A549 (cell line): ENCODE measurements around the gene EDN3.

Source experiments
- BHLHE40 ChIP-seq: IDR thresholded peaks from 2 replicates; pipeline ENCODE4 v1.6.1; 2012; ENCODE audit warnings: low read depth, low read length, inconsistent platforms
- CBX2 ChIP-seq: fragments of 200-600 bp; sonication (generic); IDR thresholded peaks from 2 replicates; pipeline ENCODE4 v1.6.1; 2016; ENCODE audit warnings: low read depth, mild to moderate bottlenecking, borderline replicate concordance
- CHD2 ChIP-seq: fragments of 150-350 bp; IDR thresholded peaks from 2 replicates; pipeline ENCODE4 v1.6.1; 2014; ENCODE audit warnings: low read length; ENCODE audit not compliant: partially characterized antibody
- JUN ChIP-seq, 2 experiments: fragments of >200 bp; sonication (Bioruptor Twin); formaldehyde crosslinking; IDR thresholded peaks; 2 replicates in 1 of 2; 3 replicates in 1 of 2; pipeline ENCODE4 v1.6.1; 2016 to 2017
- JUNB ChIP-seq: fragments of >200 bp; sonication (Bioruptor Twin); formaldehyde crosslinking; IDR thresholded peaks from 2 replicates; pipeline ENCODE4 v1.6.1; 2016
- POLR2A ChIP-seq: IDR thresholded peaks from 2 replicates; pipeline ENCODE4 v1.6.1; 2012; ENCODE audit warnings: mild to moderate bottlenecking, low read length
- TF ChIP-seq, protein P1 (sequence below): fragments of 200-600 bp; sonication (generic); IDR thresholded peaks from 2 replicates; pipeline ENCODE4 v1.6.1; 2016; ENCODE audit warnings: antibody characterized with exemption, mild to moderate bottlenecking, moderate library complexity
- TF ChIP-seq, protein P2 (sequence below): fragments of >200 bp; sonication (Bioruptor Twin); formaldehyde crosslinking; IDR thresholded peaks from 3 replicates; pipeline ENCODE4 v1.5.1; 2016

GRCh38 chr20:59322585-59323454, 22.4 kb downstream of the EDN3 start:
- TF ChIP-seq, protein P1, sequence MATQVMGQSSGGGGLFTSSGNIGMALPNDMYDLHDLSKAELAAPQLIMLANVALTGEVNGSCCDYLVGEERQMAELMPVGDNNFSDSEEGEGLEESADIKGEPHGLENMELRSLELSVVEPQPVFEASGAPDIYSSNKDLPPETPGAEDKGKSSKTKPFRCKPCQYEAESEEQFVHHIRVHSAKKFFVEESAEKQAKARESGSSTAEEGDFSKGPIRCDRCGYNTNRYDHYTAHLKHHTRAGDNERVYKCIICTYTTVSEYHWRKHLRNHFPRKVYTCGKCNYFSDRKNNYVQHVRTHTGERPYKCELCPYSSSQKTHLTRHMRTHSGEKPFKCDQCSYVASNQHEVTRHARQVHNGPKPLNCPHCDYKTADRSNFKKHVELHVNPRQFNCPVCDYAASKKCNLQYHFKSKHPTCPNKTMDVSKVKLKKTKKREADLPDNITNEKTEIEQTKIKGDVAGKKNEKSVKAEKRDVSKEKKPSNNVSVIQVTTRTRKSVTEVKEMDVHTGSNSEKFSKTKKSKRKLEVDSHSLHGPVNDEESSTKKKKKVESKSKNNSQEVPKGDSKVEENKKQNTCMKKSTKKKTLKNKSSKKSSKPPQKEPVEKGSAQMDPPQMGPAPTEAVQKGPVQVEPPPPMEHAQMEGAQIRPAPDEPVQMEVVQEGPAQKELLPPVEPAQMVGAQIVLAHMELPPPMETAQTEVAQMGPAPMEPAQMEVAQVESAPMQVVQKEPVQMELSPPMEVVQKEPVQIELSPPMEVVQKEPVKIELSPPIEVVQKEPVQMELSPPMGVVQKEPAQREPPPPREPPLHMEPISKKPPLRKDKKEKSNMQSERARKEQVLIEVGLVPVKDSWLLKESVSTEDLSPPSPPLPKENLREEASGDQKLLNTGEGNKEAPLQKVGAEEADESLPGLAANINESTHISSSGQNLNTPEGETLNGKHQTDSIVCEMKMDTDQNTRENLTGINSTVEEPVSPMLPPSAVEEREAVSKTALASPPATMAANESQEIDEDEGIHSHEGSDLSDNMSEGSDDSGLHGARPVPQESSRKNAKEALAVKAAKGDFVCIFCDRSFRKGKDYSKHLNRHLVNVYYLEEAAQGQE: no peak
- TF ChIP-seq, protein P2, sequence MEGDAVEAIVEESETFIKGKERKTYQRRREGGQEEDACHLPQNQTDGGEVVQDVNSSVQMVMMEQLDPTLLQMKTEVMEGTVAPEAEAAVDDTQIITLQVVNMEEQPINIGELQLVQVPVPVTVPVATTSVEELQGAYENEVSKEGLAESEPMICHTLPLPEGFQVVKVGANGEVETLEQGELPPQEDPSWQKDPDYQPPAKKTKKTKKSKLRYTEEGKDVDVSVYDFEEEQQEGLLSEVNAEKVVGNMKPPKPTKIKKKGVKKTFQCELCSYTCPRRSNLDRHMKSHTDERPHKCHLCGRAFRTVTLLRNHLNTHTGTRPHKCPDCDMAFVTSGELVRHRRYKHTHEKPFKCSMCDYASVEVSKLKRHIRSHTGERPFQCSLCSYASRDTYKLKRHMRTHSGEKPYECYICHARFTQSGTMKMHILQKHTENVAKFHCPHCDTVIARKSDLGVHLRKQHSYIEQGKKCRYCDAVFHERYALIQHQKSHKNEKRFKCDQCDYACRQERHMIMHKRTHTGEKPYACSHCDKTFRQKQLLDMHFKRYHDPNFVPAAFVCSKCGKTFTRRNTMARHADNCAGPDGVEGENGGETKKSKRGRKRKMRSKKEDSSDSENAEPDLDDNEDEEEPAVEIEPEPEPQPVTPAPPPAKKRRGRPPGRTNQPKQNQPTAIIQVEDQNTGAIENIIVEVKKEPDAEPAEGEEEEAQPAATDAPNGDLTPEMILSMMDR: no peak
- TF ChIP-seq CHD2 (no peak), CBX2 (no peak), JUN (IDR thresholded peaks at IDR 0.05) (no peak), BHLHE40 (no peak), POLR2A (no peak), JUNB (no peak)
